LNCAP (cell line): ENCODE measurements around the gene UGT1A4.

ENCODE experiments used
- TF ChIP-seq, protein P1 (sequence below): fragments of 450-650 bp; IDR thresholded peaks from 2 replicates; pipeline ENCODE4 v1.5.1; 2017; ENCODE audit warnings: mild to moderate bottlenecking

Gene UGT1A4

DNA sequence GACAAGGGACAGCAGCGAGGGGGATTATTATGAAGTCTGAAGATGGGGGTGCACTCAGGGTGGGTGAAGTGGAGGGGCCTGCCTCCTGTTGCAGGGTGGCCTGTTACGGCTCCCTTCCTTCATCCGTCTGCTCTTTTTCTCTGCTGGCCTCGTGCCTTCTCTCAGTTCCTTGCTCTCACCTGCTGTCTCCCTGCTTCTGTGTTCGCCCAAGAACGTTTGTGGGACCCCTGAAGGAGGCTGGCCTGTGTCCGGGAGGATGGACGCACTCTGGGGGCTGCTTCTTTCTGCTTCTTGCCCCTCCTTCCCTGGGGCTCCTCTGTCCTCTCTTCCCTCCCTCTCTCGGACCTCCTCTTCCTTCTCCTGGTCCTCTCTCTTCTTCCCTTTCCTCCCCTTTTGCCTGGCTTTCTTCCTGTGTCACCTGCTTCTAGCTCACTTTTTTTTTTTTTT is 73.4 kb downstream of the UGT1A4 start:
- TF ChIP-seq, protein P1, sequence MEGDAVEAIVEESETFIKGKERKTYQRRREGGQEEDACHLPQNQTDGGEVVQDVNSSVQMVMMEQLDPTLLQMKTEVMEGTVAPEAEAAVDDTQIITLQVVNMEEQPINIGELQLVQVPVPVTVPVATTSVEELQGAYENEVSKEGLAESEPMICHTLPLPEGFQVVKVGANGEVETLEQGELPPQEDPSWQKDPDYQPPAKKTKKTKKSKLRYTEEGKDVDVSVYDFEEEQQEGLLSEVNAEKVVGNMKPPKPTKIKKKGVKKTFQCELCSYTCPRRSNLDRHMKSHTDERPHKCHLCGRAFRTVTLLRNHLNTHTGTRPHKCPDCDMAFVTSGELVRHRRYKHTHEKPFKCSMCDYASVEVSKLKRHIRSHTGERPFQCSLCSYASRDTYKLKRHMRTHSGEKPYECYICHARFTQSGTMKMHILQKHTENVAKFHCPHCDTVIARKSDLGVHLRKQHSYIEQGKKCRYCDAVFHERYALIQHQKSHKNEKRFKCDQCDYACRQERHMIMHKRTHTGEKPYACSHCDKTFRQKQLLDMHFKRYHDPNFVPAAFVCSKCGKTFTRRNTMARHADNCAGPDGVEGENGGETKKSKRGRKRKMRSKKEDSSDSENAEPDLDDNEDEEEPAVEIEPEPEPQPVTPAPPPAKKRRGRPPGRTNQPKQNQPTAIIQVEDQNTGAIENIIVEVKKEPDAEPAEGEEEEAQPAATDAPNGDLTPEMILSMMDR: no peak

DNA sequence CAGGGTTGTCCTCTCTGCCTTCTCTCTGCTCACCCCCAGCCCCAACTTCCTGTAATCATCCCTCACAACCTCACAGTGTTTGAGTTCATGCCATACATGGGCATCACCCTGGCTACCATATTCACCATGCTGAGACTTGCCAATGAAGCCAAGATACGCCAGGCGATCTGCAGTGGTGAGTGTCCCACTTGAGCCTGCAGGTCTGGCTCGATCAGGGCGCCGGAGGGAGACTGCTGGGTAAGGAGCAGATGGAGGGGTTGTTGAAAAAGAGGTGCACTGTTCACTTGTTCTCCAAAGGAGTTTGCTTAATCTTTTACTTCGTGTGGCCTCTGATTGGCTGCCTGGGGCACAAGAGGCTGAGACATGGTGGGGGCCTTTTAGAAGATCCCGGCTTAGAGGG is 74.2 kb downstream of the UGT1A4 start:
- TF ChIP-seq, protein P1: no peak

DNA sequence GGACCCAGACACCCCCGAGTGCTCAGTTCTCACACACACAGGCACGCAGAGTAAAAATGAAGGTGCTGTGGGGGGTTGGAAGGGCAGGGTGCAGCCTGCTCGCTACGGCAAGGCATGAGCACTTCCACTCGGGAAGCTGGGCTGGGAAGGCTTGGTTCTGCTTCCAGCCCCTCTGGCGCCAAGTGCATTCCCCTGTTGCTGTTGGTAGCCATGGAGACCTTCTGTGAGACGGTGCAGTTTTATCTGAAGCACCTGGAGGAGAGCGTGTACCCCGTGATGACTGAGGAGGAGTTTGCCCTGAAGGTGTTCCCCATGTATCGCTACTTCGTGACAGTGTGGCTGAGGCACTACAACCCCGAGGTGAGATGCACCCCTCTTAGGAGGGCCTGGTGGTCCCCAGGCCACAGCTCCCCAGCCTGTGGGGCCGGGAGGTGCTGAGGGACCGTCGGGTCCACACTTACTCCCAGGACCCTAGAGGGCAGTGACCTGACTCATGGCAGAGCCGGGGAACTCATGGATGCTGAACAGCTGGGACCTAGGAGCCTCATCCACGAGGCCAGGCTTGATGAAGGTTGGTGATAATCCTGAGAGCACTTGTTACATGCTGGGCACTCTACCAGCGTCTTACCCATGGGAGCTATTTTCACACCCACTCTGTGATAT is 75.1 kb downstream of the UGT1A4 start:
- TF ChIP-seq, protein P1: no peak

DNA sequence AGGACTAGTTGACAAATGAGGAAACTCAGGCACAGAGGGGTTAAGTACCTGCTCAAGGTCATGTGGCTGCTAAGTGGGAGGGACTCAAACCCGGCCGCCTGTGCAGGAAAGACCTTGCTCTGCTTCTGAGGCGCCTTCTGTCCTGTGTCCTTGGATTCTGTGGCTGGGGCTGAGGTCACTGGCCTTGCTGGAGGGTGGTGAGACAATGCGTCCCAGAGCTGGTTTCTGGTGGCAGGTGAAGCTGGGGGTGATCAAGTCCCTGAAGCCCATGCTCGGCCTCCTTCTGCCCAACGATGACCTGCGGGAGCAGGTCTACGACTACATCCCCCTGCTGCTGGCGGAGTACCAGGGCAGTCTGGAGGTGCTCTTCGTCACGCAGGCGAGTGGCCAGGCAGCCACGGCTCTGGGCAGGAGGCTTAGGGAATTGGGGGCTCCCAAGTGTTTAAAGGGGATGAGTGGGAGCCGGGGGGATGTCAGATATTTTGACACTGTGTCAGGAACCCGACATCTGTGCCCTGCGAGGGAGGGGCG is 75.7 kb downstream of the UGT1A4 start:
- TF ChIP-seq, protein P1: no peak

DNA sequence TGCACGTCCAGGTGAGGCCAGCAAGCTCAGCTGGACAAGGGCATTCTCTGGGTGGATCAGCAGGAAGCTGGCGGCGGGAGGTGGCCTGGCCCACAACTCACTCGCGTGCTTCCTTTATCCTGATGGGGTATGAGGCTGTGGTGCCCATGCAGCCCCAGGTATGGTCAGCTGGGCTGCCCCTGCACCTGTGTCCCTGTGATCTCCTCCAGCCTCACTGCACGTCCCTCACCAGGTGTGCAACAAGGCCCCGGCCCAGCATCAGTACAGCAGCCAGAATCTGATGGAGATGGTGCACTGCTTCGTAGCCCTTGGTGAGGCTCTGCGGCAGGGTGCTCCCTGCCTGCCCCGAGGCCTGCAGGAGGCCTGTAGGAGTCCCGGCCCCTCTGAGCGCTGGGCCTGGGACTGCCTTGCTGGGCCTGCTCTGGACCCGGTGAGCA is 77.2 kb downstream of the UGT1A4 start:
- TF ChIP-seq, protein P1: no peak

DNA sequence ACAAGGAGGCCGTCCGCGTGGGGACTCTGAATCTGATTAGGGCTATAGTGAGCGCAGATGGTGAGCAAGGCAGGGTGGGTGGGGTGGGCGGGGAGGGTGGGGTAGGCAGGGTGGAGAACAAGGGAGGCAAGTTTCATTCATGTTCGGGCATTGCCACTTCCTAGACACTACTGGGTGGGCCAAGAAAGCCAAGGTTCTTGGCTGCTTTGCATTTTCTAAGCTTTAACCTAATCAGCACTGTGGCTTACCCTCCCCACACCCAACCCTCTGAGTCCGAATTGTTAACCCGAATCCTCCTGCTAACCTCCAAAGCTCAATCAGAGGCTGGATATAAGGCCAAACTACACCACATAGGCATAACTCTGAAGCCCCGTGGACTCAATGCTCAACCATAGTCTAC is 77.7 kb downstream of the UGT1A4 start:
- TF ChIP-seq, protein P1: no peak

DNA sequence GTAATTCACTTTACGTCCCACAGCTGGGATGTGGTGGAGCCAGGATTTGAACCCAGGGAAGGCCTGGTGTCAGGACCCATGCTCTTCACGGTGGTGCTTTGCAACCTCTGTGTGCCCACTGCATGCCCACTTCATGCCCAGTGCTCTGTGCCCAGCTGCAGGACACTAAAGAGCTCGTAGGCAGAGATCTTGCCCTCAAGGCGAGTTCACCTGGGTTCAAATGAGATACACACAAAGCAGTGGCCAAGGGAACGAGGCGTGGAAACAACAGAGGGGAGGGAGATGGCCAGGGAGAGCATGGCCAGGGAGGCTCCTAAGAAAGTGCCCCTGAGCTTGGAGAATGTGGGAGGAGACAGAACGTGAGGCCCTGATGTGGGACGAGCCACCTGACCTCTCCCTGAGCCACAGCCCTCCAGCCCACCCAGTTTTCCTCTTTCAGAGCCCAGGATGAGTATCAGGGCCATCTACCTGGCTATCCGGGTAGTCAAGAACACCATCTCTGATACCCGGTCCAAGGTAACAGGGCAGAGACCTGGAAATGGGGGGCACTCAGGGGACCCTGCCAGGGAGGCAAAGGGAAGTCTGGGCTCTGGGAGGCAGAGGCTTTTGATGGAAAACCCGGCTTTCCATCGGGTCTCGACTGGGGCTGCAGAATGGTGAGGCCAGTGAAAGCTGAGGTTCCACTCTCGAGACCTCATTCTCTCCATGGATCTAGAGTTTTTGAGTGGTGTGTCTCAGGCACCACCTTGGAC is 80.0 kb downstream of the UGT1A4 start:
- TF ChIP-seq, protein P1: no peak
